Cortex of kidney (tissue), 1 donor: ENCODE data around the gene SMAD9.
"Not testable (repeated sequence)": the region's sequence is repeated elsewhere in the genome, so short reads cannot be mapped to it uniquely, and the experiment has no call there.

ENCODE experiments used
- DNase-seq: peaks from one replicate; lab custom pipeline; 2025; lab: John Stamatoyannopoulos, UW

SMAD9 gene

GRCh38 chr13:36912369-36912768, 7.7 kb downstream of the SMAD9 start:
- no peak for DNase-seq

DNA sequence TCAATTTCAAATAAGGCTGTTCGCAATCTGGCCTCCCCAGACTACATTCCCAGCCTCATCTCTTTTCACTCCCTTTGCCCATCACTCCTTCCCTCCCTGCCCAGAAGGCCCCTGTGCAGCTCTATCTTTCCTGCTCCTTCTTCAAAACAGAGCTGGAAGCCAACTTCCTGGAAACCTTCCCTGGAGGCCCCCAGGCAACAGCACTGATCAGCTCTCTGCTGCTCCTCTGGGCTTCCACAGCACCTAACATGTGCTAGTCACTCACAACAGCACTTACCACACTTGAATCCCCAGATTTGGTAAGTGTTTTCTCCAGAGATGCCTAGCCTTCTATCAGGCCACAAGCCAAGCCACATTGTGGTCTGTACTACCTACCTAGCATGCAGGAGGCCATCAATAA, 9.5 kb downstream of the SMAD9 start:
- no peak for DNase-seq

DNA sequence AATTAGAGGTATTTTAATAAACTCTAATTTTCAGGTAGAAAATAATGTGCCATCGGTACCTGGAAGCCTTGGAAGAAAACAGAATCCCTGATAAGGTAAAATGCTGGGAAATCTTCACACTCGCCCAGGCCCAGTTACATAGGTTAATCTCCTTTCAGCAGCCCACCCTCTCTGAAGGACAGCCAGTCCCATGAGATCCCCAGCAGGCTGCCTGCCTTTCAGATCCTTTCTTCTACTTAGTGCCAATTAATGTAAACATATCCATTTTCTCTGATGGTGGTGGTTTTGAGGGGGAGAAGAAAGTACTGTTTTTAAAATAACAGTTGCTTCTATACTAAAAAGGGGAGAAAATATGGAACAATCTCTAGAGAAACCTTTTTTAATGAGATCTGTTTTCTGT, 12.2 kb downstream of the SMAD9 start:
- DNase-seq = no peak

DNA sequence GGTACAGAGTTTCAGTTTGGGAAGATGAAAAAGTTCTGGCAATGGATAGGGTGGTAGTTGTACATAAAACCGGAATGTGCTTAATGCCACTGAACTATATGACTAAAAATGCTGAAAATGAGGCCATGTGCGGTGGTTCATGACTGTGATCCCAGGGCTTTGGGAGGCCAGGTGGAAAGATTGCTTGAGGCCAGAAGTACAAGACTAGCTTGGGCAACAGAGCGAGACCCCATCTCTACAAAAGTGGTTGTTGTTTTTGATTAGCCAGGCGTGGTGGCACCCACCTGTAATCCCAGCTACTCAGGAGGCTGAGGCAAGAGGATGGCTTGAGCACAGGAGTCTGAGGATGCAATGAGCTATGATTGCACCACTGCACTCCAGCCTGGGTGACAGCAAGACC, 12.8 kb downstream of the SMAD9 start:
- DNase-seq = no peak

DNA sequence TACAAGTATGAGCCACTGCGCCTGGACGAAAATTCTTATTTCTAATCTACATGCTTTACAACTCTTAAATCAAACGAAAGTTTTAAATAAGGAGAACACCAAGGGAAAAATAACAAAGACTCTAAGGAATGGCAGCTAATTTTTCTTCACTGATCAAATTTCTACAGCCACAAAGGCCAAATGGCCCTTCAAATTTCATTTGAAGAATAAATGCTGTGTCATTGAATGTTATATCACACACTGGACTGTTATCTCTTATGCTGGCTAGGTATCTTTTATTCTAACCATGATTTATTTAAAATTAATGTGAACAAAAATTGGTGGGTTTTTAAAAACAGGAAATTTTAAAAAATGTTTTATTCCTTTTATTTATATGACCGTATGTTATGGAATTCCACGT, 14.1 kb downstream of the SMAD9 start:
- no peak for DNase-seq

DNA sequence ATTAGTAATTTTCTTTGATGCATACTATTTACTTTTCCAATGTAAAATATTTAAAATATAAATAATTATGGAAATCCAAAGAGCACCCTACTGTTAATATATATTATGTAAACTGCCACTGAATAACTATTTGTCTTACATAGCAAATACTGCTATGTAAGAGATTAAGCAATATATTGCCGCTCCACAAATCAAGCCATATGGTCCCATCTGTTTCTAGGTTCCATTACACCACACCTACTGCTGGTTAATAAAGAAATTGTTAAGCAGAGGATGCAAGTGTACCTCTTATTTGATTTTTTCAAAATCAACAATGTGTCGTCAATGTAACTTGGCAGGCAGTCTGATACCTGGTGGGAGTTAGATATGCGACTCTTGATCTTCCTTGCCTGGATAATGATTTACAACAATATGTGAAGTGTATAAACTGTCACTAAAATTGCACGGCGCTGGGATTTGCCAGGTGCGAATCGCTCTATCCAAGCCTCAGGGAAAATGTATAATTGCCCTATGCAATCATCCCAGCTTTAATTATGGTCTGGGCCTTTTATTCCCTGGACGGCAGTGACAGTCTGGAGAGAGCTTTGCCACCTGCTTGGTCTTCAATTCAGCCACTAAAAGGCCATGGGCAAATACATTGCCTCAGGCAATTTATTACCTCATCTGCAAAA, 16.0 kb downstream of the SMAD9 start:
- no peak for DNase-seq

DNA sequence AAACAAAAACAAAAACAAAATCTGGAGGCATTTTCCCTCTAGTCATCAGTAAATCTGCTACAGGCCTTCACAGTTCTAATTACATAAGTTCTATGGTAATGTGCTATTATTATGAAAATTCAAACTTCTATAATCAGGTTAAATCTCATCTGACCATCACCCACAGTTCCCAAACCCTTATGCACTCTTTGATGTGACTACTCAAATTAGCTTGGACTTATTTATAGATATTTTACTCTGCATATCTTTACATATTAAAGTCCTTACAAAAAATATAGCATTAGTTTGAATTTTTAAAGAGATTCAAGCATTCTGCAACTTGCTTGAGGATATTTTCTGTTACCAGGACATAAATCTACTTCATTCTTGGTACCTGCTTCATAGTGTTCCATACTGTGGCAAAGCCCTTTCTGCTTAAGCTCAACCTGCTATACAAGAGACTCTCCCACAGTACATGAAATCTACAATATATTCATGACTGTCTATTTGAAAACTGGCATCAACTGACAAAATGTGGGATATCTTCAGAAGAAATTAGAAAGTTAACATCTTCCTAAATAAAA, 22.9 kb downstream of the SMAD9 start:
- DNase-seq = no peak

- no peak for DNase-seq
Measured at GRCh38 chr13:36891752-36892151, 28.3 kb downstream of the SMAD9 start.

DNA sequence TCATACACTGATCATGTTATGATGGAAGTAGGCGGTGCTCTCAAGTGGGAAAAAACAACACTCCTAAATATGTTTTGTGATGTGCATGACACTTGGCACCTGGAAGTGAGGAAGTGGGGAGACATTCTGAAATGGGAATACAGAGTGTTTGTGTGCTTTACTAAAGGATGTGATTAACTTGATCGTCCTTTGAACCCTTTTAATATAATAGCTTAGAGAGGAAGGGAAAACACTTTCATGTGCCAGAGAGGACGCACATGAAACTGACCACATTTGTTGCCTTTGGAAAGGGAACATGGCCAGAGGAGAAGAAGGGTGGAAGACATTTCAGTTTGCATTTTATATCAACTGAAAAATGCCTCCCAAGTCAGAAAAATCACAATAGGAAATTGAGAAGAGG, 31.4 kb downstream of the SMAD9 start:
- no peak for DNase-seq

DNA sequence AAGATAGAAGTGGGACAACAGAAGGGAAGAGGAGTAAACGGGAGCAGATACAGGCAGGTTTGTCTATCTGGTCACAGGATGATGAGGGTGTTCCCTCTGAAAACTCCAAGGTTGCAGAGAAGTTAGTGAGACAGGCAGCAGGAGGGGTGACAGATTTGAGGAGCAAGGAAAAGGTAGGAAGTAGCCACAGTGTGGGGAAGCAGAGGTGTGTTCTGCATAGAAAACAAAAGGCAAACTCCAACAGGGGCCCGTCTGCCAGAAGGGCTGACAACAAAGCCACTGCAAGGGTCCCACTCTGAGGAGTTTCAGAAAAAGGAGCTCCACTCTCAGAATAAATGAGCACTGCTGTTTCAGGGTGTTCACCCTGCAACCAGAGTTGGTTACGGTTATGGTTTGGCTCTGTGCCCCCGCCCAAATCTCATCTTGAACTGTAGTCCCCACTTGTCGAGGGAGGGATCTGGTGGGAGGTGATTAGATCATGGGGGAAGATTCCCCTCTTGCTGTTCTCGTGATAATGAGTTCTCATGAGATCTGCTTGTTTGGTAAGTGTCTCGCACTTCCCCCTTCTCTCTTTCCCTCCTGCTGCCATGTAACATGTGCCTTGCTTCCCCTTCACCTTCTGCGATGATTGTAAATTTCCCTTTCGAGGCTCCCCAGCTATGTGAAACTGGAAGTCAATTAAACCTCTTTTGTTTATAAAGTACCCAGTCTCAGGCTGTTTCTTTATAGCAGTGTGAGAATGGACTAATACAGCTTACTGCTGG, 32.1 kb downstream of the SMAD9 start:
- DNase-seq = no peak

GRCh38 chr13:36885901-36886300, 34.1 kb downstream of the SMAD9 start:
- DNase-seq = no peak

DNA sequence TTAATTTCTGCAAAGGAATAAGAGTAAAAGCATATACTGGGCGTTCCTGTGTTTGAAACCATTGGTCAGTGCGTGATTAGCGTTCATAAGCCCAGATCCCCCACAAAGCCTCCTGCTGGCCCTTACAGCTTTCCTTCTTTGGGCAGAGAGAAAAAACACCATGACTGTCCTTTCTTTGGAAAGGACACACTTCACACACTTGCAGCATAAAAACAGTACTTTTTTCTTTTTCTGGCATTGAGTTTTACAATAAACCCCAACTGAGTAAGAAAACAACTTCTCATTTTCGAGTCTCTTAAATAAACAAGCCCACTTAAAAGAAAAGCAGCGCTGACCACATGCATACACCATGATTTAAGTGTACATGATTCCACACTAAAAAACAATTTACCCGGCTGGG, 35.8 kb downstream of the SMAD9 start:
- DNase-seq = no peak

DNA sequence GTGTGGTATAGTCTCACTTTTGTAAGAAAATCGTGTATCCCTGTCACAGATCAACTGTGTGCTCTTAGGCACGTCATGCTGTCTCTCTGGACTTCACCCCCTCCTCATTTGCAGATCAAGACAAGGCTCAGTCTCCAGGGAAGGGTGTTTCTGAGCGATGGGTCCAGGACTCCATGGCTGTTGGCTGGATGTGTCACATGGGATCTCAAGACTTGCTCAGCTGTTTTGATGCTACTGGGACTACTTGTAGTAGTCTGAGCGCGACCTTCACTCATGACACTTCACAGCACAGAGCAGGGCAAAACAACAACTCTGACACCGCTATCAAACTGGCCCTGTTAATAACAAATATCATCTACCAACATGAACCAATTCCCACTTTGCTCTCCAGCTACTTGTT, 36.2 kb downstream of the SMAD9 start:
- no peak for DNase-seq

DNA sequence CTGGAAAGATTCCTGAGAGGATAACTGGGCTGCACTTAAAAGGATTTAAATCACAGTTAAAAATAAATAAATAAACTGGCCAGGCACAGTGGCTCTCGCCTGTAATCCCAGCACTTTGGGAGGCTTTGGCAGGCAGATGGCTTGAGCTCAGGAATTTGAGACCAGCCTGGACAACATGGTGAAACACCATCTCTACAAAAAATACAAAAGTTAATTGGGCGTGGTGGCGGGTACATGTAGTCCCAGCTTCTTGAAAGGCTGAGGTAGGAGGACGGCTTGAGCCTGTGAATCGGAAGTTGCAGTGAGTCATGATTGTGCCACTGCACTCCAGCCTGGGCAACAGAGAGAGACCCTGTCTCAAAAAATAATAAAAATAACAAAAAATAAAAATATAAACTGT, 36.6 kb downstream of the SMAD9 start:
- DNase-seq = not testable (repeated sequence)

GRCh38 chr13:36882829-36883390, 37.1 kb downstream of the SMAD9 start:
- DNase-seq = no peak

DNA sequence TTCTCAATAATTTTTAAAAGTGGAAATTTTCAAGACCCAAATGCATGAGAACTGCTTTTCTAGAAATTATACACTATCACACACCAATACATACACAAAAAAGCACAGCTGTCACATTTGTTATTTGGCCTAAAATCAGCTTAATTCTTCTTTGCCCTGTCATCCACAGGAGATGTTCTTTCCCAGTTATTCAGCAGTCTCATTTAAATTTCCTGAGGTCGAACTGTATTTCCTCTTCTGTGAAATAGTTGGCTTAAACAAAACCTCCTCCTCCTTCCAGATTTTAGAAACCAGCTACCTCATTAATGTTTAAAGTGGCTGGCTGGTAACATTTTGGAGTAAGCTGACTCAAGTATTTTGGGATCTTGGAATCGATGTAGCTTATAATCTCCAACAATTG, 39.1 kb downstream of the SMAD9 start:
- DNase-seq = no peak

DNA sequence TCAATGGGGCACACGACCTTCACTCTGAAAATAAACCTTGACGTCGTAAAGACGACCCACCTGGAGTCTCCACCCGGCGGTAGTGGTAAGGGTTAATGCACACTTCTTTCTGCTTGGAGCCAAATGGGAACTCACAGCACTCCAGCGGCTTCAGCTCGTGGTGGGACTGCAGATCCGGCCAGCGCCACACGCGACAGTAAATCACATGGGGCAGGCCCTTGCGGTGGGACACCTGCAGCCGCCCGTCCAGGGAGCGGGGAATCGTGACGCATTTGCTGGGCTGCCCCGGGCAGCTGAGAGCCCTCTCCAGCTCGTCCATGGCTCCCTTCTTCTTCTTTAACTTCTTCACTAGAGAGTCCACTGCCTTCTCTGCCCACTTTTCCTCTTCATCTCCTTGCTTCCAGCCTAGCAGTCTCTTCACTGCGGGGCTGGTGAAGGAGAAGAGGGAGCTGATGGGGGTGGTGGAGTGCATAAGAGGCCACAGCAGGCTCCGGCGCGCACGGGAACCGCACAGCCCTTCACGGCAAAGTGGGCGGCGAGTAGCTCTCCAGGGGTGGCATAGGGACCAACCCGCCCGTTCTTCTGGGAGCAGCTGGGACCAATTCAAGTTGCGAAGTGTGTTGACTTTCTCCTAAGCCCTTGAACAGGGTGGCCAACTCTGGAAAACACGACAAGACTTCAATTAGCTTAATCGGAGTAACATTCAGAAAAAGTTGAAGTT, 40.7 kb downstream of the SMAD9 start:
- DNase-seq = no peak

- no peak for DNase-seq
Measured at GRCh38 chr13:36875961-36876360, 44.1 kb downstream of the SMAD9 start.

DNA sequence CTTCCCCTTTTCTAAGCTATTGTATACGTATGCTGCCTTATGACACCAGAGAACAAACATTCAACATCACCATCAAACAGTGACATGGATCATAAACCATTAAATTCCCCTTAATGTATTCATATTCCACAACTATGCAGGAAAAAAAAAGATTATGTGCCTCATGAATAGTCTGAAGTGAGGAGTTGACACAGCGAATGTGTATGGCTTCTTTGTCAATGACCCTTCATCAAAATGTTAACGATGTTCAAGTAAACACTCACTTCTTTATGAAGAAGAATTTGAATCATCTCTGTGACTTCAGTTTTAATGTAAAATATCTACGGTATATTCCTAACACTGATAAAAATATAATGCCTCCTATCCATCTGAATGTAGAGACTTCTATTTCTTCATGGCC, 44.6 kb downstream of the SMAD9 start:
- no peak for DNase-seq

DNA sequence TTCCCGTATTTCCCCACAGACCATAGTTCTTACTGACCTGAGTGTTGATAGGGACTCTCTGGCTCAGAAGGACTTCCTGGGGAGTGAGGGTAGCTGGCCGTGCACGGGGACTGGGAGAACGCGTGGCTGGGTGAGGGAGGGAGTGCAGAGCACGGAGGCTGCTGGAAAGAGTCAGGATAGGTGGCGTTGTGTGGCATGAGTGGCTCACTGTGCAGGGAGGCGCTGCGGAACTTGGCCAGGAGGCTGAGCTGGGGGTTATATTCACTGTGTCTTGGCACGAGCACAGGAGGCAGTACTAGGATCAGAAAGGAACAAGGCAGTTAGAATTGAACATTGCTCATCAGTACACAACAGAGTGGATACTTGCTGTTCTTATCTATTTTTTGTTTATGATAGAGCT, 47.4 kb downstream of the SMAD9 start:
- no peak for DNase-seq

DNA sequence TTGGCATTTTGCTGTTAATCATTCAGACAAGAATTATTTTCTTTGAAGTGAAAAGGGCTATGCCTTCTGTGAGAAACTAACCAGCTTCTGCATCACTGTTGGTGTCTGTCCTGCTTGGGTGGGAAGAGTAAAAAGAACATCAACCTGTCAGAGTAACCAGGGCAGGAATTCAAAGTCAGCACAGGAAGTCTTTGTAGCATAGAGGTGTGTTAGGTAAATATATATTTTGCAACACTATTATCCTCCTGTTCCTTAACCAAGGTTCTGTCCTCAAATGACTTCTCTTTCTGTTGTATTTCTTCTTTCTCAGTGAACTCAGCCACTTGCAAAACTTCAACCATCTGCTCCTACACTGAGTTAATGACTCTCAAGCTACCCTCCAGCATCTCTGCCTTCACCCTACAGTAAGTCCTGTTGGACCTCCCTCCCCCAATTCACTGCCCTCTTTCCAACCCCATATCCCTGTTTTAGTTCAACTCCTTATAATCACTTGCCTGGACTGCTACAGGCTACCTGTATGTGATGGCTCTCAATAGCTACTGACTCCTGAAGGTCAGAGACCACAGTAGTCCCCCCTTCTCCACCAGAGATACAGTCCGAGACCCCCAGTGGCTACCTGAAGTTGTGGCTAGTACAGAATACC, 49.9 kb downstream of the SMAD9 start:
- DNase-seq = no peak

DNA sequence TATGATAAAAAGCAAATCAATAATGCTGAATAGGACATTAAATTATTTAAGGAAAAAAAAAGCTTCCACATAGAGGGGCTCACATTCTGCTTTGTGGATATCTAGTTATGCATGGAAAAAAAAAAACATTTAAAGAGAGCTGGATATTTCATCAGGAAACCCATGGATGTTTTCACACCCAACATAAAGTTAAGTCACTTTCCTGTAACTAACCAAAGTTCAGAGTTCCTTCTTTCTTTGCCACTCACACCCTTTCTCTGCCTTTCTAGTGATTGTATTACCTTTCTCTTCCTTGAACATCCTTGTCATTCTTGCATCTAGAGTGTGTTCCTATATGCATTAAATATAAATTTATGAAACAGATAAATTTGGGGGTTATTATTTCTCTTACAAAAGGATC, 53.8 kb downstream of the SMAD9 start:
- DNase-seq = no peak
